RPMI7951 (cell line): ENCODE measurements around the gene APBB2. TPM values are rescaled to one million over a fixed set of nuclear protein-coding genes. Genes with fewer than 3 reads are reported as not detected.
A peak's percentile ranks its signal among the peaks of the same experiment; 100 is the strongest.

Source experiments
- DNase-seq: peaks from one replicate; pipeline ENCODE4 v3.0.0-alpha.2; 2012; ENCODE audit warnings: low read depth
- total RNA-seq: library from RNA; depleted of rRNA; stranded (reverse); fragments of >200 nt; shearing (Covaris generic); gene quantifications from 2 replicates; pipeline ENCODE4 v1.2.3, GENCODE V29; 2014

Gene APBB2
- total RNA-seq, 1 experiment from 2014 or later = 54.3 TPM

DNA sequence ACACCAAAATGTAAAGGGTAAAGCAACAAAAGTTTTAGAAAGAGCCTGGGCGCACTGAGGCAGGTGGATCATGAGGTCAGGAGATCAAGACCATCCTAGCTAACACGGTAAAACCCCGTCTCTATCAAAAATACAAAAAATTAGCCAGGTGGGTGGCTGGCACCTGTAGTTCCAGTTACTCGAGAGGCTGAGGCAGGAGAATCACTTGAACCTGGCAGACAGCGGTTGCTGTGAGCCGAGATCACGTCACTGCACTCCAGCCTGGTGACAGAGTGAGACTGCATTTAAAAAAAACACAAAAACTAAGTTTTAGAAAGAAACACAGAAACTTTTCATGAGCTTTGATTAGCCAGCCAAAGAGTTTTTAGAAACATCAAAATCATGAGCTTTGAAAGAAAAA, 76.5 kb downstream of the APBB2 start:
- DNase-seq = no peak

DNA sequence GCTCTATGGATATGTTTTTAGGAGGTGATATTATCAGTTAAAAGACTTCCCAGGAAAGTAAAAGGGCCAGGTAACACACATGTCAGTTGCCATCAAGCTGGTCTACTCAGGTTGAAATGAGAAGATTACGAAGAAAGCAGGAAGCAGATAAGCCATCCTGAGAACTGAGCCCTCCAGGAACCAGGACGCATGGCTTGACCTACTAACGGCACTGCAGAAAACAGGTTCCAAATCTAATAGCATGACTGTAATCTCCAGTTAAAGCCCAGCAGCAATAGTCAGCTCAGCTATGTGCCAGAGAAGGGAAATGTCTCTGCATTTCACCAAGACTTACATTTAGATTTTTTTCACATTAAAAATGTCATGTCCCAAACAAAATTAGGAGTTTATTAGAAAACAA, 77.9 kb downstream of the APBB2 start:
- DNase-seq = no peak

DNA sequence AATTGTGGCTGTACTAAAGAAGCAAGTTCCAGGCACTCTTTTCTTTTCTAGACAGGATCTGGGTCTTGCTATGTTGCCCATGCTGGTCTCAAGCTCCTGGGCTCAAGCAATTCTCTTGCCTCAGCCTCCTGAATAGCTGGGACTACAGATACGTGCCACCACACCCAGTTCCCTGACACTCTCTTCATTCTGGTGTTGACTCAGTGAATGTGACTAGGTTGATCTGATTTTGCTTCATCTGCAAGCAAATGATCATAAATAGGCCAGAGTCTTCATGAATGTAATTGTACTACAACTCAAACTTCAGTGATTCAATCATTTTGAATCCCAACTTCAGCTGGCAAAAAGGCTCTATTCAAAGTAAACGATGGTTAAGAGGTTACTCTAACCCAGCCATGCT, 78.5 kb downstream of the APBB2 start:
- no peak for DNase-seq

DNA sequence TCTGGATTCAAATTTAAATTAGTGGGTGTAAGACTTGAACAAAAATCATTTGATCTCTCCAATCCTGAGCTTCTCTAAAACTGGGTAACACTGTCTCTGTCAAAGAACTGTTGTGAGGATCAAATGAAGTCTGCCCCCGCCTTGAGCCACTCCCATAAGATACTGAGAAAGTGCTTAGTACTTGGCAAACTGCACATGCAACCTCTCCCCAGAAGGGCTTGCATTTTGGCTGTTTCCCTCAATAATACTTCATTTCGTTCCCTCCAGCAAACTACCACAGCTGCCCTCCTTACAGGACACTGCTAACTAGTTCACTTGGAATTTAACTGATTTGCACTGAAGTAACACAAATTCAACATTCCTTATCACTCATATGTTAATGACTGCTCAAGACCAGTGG, 79.8 kb downstream of the APBB2 start:
- DNase-seq = peak; percentile 43

DNA sequence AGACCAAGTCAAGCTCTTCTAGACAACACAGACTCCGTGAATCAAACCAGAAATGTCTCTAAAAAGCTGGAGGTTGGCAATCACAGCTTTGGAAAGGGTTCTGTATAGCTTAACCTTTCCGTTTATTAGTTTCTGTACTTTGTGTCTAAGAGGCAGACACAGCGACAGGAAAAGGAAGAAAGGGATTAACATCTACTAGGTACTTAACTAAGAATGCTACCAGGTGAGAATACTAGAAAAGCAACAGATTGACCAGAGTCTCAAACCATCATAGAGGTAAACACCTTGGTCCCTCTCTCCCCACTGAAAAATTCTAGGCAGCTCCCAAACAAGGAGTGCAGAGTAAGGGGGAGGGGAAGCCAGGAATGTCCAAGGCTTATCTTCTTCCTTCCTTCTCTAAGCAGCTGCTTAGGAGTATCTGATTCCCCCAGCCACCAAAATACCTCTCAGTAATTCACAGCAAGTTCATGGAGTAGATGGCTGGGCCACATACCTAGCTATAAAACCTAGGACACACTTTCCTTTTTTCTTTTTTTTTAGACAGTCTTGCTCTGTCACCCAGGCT, 80.8 kb downstream of the APBB2 start:
- no peak for DNase-seq

DNA sequence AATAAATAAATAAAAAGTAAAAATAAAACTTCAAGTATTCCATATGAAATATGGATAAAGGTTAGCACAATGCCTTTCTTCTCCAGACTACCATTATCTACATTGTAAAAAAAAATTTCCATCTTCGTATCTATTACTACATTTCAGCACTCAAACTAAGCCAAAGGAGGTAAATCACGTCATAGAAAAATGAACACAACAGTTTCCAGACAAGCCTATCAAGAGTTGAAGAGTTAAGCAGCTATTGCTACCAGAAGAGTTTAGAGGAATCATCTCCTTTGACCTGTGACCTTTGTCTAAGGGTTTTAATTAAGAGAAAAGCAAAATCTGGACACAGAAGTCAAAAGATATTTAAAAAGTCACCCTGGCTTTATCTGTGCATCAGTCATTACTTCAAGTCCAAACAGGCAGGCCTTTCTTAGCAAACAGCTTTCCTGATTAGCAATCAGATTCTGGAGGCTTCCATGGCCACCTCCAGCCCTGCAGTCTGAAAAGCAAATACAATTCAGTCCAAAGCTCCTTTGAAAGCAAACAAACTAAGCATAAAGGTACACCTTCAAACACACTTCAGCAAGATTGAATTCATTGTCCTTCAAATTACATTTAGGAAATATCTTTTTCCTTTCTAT, 82.2 kb downstream of the APBB2 start:
- no peak for DNase-seq

DNA sequence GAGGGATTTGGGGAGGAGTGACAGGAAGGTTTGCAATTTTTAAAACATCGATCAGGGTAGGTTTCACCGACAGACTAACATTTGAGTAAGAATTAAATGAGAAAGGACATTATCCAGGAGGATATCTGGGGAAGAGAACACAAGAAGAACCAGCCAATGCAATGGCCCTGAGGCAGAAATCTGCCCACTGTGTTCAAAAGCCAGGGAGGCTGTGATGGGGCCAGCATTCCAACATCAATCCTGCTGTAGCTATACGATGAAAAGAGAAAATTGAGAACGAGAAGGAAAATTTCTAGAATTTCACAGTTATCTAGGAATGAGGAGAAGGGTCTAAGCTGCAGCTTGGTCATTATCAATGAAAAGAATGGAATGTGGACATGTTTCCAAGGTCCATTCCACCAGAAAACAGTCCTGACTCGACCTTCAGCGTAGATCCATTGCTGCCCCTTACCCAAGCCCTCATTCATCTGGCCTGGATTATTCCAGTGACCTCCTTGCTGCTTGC, 84.4 kb downstream of the APBB2 start:
- DNase-seq = no peak

DNA sequence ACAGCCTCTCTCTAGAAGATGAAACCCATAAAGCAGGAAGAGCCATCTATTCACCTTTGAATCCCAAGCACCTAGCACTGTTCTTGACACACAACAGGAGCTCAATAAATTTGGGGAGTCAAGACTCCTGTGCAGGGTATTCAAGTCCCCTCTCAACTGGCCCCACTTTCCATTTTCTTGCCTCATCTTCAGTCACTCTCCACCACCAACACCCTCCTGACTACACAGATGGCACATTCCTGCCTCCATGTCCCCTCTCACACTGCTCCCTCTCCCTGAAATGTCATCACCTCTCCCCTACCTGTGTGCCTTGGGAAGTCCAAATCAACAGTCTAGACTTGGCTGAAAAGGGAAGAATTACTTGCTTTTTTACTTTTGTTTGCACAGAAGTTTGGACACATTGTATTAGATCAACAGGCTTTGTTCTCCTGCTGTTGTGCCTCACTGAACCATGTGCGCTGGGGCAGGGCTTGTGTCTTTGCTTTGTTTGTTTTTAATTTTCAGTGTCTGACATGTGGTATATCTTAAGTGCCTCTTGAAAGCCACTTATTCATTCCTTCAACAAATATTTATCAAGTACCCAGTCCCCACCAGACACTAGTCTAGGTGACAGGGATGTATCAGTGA, 85.1 kb downstream of the APBB2 start:
- DNase-seq = no peak

DNA sequence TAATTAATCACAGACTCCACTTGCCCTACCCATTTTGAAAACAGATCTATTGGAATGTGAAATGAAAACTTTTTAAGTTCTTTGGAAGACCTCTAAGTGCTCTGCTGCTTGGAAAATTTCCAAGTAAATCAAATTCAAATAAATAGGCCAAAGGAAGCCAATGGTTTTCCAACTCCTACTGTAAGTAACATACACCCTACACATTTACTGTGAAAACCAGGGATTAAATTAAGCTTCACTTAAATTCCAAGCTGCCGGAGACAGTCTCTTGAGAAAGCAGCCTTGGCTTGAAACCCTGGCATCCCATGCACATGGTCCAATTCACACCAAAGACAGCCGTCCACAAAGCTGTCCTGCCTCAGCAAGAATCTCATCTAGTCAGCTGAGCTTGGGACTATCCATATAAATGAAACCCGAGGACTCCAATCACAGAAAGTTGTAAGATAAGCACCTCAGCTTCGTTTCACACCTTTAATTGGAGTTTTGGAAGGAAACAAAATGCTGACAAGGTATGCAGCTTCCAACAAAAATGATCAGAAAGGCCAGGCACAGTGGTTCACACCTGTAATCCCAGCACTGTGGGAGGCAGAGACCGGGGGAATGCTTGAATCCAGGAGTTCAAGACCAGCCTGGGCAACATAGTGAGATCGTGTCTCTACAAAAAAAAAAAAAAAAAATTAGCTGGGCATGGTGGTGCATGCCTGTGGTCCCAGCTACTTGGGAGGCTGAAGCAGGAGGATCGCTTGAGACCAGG, 88.6 kb downstream of the APBB2 start:
- no peak for DNase-seq

DNA sequence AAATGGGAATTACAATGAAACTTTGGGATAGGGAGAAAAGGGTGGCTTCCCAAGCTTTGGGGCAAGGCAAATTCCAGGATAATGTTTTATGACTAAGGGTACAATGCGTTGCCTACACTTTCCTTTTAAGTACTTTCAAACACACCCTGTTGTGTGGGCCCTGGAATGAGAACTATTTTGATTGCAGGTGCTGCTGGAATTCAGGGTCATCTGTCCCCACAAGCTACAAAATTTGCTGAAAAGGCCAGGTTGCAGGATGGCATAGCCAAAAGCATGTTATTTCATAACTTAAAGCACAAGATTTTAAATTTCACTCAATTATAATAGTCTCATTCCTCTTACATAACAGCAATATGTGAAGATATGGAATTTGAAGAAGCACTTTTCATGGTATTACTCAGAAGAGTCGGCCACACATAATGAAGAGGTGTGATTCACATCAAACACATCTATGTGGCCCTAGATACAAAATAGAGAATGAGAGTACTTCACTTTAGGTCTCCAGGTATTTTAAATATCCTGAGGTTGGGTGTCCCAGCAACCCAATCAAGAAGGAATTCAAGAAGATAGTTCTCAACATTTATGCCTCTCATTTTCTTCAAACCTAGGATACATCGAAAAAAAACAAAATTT, 89.3 kb downstream of the APBB2 start:
- DNase-seq = no peak

DNA sequence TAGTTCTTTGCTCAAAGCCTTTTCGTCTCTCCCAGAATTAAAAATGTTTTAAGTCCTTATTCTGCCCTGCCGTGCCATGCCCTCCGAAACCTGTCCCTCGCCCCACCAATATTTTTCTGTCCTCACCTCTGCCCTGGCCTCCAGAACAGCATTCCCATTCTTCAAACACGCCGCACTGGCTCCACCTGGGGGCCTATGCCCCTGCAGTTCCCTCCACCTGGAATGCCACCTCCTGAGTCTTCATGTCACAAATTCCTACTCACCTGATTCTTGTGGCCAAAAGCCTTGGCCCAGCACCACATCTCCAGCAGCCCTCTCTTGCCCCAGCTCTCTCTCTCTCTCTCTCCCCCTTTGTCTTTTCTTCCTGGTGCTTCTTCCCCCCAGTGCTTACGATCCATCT, 91.6 kb downstream of the APBB2 start:
- no peak for DNase-seq

DNA sequence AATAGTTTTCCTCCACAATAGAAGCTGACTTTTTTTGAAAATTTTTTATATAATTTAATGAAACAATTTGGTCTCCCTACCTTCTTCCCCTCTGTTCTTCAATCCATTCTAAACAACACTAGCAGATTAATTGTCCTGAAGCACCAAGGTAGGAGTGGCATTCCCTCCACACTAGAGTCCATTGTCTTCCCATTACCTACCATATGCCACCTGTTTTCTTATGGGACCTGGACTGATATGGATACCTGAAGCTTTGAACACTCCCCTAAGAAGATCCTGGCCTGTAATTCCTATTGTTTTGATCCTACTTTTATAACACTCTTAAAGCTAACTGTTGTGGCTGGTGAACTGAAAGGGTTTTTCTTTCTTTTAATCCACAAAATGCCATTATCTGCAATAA, 92.0 kb downstream of the APBB2 start:
- DNase-seq = no peak

DNA sequence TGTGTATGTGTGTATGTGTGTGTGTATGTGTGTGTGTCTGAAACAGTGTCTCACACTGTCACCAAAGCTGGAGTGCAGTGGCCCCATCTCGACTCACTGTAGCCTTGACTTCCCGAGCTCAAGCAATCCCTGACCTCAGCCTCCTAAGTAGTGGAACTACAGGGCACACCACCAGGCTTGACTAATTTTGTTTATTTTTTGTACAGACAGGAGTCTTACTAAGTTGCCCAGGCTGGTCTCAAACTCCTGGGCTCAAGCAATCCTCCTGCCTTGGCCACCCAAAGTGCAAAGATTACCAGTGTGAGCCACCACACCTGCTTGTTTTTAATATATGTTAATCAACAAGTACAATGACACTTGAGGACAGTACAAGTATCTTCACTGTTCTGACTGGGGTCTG, 92.4 kb downstream of the APBB2 start:
- no peak for DNase-seq

DNA sequence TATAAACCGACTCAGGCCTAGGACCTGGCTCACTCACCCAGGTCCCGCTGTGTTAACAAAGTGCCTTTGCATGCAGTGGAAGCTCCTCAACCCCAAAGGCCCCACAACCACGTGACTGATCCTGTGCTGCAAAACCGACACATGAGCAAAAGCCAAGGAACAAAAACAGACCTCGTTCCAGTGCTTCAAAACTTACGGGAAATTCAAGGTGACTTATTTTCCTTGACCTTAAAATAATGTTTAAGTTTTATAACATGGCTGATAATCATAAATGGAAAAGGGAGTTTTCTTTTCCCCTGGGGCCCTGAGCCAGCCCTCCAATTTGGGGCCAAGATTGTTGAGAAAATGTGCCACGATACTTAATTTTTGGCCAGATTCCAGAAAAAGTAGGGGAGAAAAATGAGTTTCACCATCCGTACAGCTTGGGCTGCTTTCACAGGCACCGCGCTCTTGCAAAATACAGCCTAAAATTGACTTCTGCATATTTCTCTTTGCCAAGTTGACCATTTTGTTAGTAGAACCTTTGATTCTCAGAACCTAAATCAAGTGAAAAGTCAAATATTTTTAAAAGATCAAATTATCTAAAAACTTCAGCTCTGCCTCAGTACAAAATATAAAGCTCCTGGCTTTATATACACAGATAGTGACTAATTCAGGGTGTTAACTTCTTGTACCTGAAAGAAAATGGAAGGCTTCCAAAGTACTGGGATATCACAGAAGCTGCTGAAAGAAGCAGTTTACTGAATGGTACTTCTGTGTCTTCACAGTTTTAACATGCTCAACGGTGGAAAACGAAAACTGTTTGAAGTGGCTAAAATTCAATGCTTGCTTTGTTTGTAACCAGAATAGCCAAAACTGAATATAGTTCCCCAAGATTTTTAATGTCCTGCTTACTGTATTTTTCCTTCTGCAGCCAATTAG, 93.8 kb downstream of the APBB2 start:
- peak; percentile 63 for DNase-seq

DNA sequence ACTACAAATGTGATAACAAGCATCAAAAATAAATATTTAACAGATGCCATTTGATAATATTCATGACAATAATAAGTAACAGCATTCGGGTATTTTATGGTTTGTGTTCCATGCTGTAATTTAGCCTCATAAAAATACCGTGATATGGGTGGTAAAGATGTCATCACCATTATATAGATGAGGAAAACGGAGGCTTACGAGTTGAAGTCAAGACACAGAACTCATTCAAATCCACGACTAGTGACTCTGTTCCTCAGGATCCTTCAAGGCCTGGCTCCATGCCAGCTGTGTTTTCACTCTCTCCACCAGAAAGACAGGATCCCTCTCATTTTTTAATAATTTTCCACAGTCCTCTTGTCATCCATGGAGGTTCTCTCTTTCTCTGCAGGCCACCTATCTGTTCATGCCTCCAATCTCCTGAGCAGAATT, 94.5 kb downstream of the APBB2 start:
- DNase-seq = no peak

DNA sequence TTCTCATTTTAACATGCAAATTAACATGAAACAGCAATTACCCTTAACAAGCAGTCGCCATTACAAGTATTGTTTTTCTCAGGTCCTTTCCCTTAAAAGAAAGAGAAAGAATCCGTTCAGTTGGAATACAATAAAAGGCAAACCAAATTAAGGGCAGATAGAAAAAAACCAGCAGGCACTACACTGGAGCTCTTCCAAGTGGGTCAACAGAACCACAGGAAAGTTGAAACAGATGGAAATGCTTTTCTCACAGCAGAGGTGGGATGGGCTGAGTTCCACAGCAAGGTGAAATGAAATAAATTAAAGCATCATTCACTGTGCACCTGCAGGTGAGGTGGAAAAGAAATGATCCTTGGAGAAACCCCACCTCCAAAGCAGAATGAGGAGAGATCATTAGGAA, 102.6 kb downstream of the APBB2 start:
- DNase-seq = no peak

DNA sequence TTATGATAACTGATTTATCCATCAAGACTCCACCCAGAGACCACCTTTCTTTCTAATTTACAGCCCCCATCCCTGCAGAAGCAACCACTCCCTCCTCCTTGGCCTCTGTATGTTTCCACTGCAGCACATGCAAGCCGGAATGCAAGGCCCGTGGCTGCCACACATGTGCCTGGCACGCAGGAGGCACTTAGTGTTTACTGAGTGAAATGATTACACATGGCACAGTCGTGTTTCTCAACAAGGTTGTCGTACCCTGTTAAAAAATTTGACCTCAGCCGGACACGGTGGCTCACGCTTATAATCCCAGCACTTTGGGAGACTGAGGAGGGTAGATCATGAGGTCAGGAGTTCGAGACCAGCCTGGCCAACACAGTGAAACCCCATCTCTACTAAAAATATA, 104.3 kb downstream of the APBB2 start:
- no peak for DNase-seq

DNA sequence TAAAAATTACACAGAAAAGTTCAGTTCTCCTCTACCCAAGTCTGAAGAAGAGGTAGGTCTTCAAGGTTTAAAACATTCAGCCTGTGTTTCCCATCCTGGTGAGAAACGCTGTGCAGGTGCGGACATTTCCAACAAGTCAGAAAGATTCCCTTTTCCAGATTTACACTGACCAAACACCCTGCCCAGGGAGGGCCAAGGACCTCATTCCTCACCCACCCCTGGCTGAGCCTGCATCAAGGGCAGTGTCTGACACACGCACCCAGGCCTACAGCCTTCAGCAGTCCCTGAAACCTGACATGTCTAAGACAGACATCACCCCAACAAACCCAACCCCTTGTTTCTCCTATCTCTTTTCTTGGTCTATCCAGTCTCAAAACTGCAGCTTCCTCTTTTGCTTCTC, 105.9 kb downstream of the APBB2 start:
- DNase-seq = no peak

DNA sequence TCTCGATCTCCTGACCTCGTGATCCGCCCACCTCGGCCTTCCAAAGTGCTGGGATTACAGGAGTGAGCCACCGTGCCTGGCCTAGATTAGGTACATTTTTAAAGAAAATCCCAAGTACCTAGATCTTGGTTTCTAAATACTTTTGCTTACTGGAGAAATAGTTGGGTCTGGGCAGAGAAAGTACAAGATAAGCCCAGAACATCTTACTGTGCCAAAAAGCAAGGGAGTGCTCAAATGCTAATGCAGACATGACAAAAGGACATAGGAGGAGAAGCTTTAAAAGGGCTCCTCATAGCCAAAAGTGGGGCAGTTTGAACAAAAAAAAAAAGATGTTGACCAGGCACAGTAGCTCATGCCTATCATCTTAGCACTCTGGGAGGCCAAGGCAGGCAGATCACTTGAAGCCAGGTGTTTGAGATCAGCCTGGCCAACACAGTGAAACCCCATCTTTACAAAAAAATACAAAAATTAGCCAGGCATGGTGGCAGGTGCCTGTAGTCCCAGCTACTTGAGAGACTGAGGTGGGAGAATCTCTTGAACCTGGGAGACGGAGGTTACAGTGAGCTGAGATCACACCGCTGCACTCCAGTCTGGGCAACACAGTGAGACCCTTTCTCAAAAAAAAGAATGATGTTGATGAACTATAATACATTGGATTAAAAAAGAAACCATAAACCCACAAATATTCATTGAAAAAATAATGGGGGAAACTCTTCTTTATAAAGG, 107.5 kb downstream of the APBB2 start:
- no peak for DNase-seq

DNA sequence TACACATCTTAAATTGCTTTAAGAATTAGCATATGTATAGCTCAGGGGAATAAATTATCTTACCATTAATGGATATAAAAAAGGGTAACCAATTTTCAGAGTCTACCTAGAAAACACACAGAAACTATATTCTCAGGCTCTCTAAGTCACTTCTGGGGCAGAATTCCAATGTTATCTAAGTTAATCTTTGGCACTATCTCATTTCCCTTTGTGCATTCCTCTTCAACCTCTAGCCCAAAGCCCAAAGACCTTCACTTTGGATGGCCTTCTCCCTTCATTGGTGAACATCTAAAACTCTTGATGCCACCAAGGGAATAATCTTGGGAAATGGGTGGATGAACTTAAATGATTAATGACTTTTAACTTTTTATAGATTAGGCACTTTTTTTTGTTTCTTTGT, 108.3 kb downstream of the APBB2 start:
- peak; percentile 53 for DNase-seq
